AG04449 (cell line): Measurements from ENCODE around the gene SOX6.

Experiments used
- CTCF ChIA-PET: fragments of 350-600 bp; formaldehyde crosslinking; extraction: SDS; loops from one replicate; lab custom pipeline; 2021; ENCODE audit warnings: antibody characterized with exemption; lab: Yijun Ruan, JAX
- POLR2A ChIA-PET: fragments of 400-600, 350-600 bp; formaldehyde crosslinking; extraction: SDS; loops from one replicate; lab custom pipeline; 2020; ENCODE audit warnings: antibody characterized with exemption, inconsistent platforms; lab: Yijun Ruan, JAX
- DNase-seq: peaks from one replicate; pipeline ENCODE4 v3.0.0-alpha.2; 2010; ENCODE audit warnings: low read depth, low spot score
- H3K4me3 ChIP-seq: 2 replicates; pipeline ENCODE4 v1.5.1; 2011; ENCODE audit warnings: low read depth, mild to moderate bottlenecking, control low read depth, low read length
- CTCF ChIP-seq: IDR thresholded peaks from one replicate; pipeline ENCODE4 v1.5.1; 2011; ENCODE audit warnings: mild to moderate bottlenecking, moderate library complexity, low read length, control low read depth, inconsistent platforms; ENCODE audit not compliant: insufficient read depth; ENCODE audit errors: missing control alignments

SOX6 gene

DNA sequence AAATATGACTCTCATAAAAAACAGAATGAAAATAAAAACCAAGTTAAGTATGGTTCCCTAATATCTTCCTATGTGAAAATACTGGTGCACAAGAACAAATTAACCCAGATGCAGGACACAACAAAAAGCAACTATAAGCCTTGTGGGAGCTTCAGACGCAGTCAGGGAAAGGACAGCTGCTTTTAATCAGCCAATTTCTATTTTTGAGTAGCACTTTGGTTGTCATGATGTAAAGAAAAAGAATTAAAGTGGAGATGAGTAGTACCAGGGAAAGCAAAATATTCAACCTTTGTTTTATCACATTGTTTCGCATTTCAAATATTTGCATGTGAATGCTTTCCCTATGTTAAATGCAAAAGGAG is 339.9 kb downstream of the SOX6 start:
- ChIA-PET POLR2A (no interaction called here), CTCF (no interaction called here)

GRCh38 chr11:16015741-16016467 is 340.4 kb downstream of the SOX6 start:
- ChIA-PET CTCF (no interaction called here), POLR2A (no interaction called here)
- H3K4me3 ChIP-seq: no peak overlapping the region
- TF ChIP-seq CTCF: no peak
- DNase-seq: no peak

More for the DNA sequence above, 339.9 kb downstream of the SOX6 start:
- no peak overlapping the region for H3K4me3 ChIP-seq
- TF ChIP-seq CTCF: no peak
- no peak for DNase-seq

- DNase-seq: no peak
- TF ChIP-seq CTCF: no peak
- ChIA-PET CTCF (no interaction called here), POLR2A (no interaction called here)
- H3K4me3 ChIP-seq: no peak overlapping the region
These were observed 342.6 kb downstream of the SOX6 start for GRCh38 chr11:16013649-16014275.

DNA sequence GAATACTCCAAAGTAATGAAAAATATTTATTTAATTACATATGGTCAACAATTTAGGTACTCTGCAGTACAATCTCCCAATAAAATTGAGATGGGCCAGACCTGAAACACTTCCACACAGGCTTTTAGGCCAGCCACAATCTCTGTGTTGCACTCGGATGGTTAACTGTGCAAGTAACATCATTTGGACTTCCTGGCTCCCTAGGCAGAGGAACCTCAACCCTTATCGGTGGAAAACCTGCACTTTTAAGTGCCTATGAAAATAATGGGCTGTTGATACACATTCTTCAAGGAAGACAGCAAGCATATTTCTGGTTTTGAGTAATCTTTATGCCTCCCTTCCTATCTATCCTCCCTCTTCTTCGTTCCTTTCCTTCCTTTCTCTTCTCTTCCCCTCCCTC is 343.1 kb downstream of the SOX6 start:
- ChIA-PET CTCF (no interaction called here), POLR2A (no interaction called here)
- no peak overlapping the region for H3K4me3 ChIP-seq
- no peak for DNase-seq
- TF ChIP-seq CTCF: no peak

DNA sequence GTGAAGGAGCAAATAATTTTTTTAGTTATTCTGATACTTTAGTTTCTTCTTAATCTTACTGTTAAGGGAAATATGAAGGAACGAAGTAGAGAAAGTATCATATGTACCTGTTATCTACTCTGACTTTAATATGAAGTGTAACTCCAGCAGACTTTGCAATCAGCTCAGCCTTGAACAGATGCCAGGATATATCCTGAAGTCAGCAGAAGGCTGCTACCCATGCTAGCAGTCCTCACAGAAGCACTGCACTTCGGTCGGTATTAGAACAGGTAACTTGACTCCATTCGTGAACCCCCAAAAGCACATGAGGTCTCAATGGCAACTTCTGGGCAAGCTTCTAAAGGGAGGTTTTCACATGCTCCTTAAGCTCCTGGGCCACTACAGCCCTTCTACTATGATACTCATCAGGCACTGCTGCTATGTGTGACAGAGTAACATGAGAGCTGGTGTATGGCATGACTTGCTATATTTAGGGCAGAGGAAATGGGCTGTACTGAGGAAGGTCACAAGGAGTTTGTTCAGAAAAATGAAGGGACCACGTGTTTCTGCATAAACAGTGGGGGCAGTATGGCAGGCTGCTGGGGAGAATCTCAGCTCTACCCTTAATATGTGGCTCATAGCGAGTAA is 344.1 kb downstream of the SOX6 start:
- ChIA-PET POLR2A (no interaction called here), CTCF (no interaction called here)
- no peak for TF ChIP-seq CTCF
- DNase-seq: no peak
- H3K4me3 ChIP-seq: no peak overlapping the region

- POLR2A ChIA-PET: no interaction called here
- no peak for DNase-seq
- TF ChIP-seq CTCF: no peak
- H3K4me3 ChIP-seq: no peak overlapping the region
- CTCF ChIA-PET: no interaction called here
These were observed 344.9 kb downstream of the SOX6 start for GRCh38 chr11:16011396-16011795.
